ENCODE measurements around the gene CBLL1.
A peak's percentile ranks its signal among the peaks of the same experiment; 100 is the strongest.

CBLL1 gene

GRCh38 chr7:107742678-107743566, 1.0 kb upstream of the CBLL1 start:
- DNase-seq (ENCODE audit: low spot score), result no peak

- DNase-seq (ENCODE audit: low spot score), result no peak
These were observed 406 bp downstream of the CBLL1 start for GRCh38 chr7:107744345-107744750.

- DNase-seq (ENCODE audit: low spot score), result no peak
These were observed 2.1 kb downstream of the CBLL1 start for GRCh38 chr7:107746006-107746405.

GRCh38 chr7:107751113-107751512, 7.2 kb downstream of the CBLL1 start:
- DNase-seq (ENCODE audit: low spot score), result no peak

- no peak for DNase-seq (ENCODE audit: low spot score)
These were observed 10.7 kb downstream of the CBLL1 start for GRCh38 chr7:107754642-107755041.

GRCh38 chr7:107758667-107759066, 14.7 kb downstream of the CBLL1 start:
- no peak for DNase-seq (ENCODE audit: low spot score)

- DNase-seq (ENCODE audit: low spot score), result no peak
These were observed 23.4 kb downstream of the CBLL1 start for GRCh38 chr7:107767391-107767790.

- no peak for DNase-seq (ENCODE audit: low spot score)
These were observed 24.3 kb downstream of the CBLL1 start for GRCh38 chr7:107768263-107768662.

- no peak for DNase-seq (ENCODE audit: low spot score)
These were observed 29.1 kb downstream of the CBLL1 start for GRCh38 chr7:107773027-107773426.

- no peak for DNase-seq (ENCODE audit: low spot score)
These were observed 33.8 kb downstream of the CBLL1 start for GRCh38 chr7:107777702-107778101.

- no peak for DNase-seq (ENCODE audit: low spot score)
These were observed 34.3 kb downstream of the CBLL1 start for GRCh38 chr7:107778283-107778682.

GRCh38 chr7:107779647-107780099, 35.7 kb downstream of the CBLL1 start:
- DNase-seq (ENCODE audit: low spot score), result no peak

GRCh38 chr7:107782374-107782773, 38.4 kb downstream of the CBLL1 start:
- no peak for DNase-seq (ENCODE audit: low spot score)

- no peak for DNase-seq (ENCODE audit: low spot score)
These were observed 39.7 kb downstream of the CBLL1 start for GRCh38 chr7:107783648-107784047.

- DNase-seq (ENCODE audit: low spot score), result no peak
These were observed 41.2 kb downstream of the CBLL1 start for GRCh38 chr7:107785170-107785569.

GRCh38 chr7:107785926-107786325, 42.0 kb downstream of the CBLL1 start:
- DNase-seq (ENCODE audit: low spot score), result no peak

- DNase-seq (ENCODE audit: low spot score), result no peak
These were observed 44.3 kb downstream of the CBLL1 start for GRCh38 chr7:107788216-107788615.

GRCh38 chr7:107788662-107789061, 44.7 kb downstream of the CBLL1 start:
- peak; percentile 43 for DNase-seq (ENCODE audit: low spot score)

- DNase-seq (ENCODE audit: low spot score), result no peak
These were observed 45.7 kb downstream of the CBLL1 start for GRCh38 chr7:107789647-107790046.

- DNase-seq (ENCODE audit: low spot score), result no peak
These were observed 48.4 kb downstream of the CBLL1 start for GRCh38 chr7:107792364-107792763.

- no peak for DNase-seq (ENCODE audit: low spot score)
These were observed 55.8 kb downstream of the CBLL1 start for GRCh38 chr7:107799647-107800264.

- DNase-seq (ENCODE audit: low spot score), result no peak
These were observed 59.2 kb downstream of the CBLL1 start, which contains the start of gene SLC26A3 for GRCh38 chr7:107803009-107803610. SLC26A3 (minus strand) TSS chr7:107803223; CDS start chr7:107794509, 8,714 bp downstream.

GRCh38 chr7:107809179-107809578, 65.2 kb downstream of the CBLL1 start:
- DNase-seq (ENCODE audit: low spot score), result no peak
